GM23338 (cell line): ENCODE results near the gene MBD3L5.
"Not testable (repeated sequence)": the region's sequence is repeated elsewhere in the genome, so short reads cannot be mapped to it uniquely, and the experiment has no call there.

ENCODE experiments used
- CREB1 ChIP-seq: fragments of 250-450 bp; sonication (Bioruptor Pico); IDR thresholded peaks from 2 replicates; pipeline ENCODE4 v1.5.0; 2020; ENCODE audit warnings: low read depth, mild to moderate bottlenecking, moderate library complexity
- EZH2 ChIP-seq: fragments of 200-600 bp; sonication (generic); IDR thresholded peaks from one replicate; pipeline ENCODE4 v1.8.0; 2017; ENCODE audit warnings: antibody characterized with exemption, mild to moderate bottlenecking, low read depth; ENCODE audit not compliant: unreplicated experiment
- EZH2phosphoT487 ChIP-seq: fragments of 200-600 bp; sonication (generic); IDR thresholded peaks from one replicate; pipeline ENCODE4 v1.8.1; 2018; ENCODE audit warnings: antibody characterized with exemption; ENCODE audit not compliant: unreplicated experiment
- JUNB ChIP-seq: IDR thresholded peaks from one replicate; pipeline ENCODE4 v1.6.1; 2016; ENCODE audit warnings: antibody characterized with exemption; ENCODE audit not compliant: unreplicated experiment
- POLR2AphosphoS5 ChIP-seq: IDR thresholded peaks from 2 replicates; pipeline ENCODE4 v1.6.1; 2016; ENCODE audit warnings: antibody characterized with exemption, low read depth
- TF ChIP-seq, protein P1 (sequence below), 2 experiments: fragments of 200-600 bp in 1 of 2; sonication (generic) in 1 of 2; conservative IDR thresholded peaks; 2 replicates each; pipeline versions ENCODE4 v1.5.1 to v1.6.1; 2016 to 2017; ENCODE audit warnings: antibody characterized with exemption in 2 of 2, low read depth in 2 of 2, mild to moderate bottlenecking in 2 of 2, moderate library complexity in 1 of 2
- TF ChIP-seq, protein P2 (sequence below): IDR thresholded peaks from one replicate; pipeline ENCODE4 v1.6.1; 2018; ENCODE audit warnings: antibody characterized with exemption; ENCODE audit not compliant: unreplicated experiment

DNA sequence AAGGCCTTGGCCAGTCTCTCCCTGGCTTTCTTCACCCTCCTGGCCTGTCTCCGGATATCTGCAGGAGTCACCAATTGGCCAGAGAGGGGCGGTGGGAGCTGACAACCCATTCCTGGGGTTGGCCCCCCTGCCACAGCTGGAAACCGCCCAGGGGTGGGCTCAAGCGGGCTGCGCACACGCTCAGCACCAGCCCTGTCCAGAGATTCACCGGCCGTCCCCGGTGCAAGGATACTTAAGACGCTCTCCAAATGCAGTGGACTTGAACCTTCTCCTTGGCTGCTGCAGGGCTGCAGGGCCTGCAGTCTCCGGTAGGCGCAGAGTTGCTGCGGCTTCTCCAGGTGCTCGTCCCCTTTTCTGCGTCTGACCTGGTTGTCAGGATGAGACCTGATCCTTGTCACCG is 26.0 kb downstream of the MBD3L5 start:
- TF ChIP-seq, protein P1, sequence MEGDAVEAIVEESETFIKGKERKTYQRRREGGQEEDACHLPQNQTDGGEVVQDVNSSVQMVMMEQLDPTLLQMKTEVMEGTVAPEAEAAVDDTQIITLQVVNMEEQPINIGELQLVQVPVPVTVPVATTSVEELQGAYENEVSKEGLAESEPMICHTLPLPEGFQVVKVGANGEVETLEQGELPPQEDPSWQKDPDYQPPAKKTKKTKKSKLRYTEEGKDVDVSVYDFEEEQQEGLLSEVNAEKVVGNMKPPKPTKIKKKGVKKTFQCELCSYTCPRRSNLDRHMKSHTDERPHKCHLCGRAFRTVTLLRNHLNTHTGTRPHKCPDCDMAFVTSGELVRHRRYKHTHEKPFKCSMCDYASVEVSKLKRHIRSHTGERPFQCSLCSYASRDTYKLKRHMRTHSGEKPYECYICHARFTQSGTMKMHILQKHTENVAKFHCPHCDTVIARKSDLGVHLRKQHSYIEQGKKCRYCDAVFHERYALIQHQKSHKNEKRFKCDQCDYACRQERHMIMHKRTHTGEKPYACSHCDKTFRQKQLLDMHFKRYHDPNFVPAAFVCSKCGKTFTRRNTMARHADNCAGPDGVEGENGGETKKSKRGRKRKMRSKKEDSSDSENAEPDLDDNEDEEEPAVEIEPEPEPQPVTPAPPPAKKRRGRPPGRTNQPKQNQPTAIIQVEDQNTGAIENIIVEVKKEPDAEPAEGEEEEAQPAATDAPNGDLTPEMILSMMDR (conservative IDR thresholded peaks at IDR 0.05; ENCODE audit: low read depth in 2 of 2), result not testable (repeated sequence)
- TF ChIP-seq, protein P2, sequence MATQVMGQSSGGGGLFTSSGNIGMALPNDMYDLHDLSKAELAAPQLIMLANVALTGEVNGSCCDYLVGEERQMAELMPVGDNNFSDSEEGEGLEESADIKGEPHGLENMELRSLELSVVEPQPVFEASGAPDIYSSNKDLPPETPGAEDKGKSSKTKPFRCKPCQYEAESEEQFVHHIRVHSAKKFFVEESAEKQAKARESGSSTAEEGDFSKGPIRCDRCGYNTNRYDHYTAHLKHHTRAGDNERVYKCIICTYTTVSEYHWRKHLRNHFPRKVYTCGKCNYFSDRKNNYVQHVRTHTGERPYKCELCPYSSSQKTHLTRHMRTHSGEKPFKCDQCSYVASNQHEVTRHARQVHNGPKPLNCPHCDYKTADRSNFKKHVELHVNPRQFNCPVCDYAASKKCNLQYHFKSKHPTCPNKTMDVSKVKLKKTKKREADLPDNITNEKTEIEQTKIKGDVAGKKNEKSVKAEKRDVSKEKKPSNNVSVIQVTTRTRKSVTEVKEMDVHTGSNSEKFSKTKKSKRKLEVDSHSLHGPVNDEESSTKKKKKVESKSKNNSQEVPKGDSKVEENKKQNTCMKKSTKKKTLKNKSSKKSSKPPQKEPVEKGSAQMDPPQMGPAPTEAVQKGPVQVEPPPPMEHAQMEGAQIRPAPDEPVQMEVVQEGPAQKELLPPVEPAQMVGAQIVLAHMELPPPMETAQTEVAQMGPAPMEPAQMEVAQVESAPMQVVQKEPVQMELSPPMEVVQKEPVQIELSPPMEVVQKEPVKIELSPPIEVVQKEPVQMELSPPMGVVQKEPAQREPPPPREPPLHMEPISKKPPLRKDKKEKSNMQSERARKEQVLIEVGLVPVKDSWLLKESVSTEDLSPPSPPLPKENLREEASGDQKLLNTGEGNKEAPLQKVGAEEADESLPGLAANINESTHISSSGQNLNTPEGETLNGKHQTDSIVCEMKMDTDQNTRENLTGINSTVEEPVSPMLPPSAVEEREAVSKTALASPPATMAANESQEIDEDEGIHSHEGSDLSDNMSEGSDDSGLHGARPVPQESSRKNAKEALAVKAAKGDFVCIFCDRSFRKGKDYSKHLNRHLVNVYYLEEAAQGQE, result not testable (repeated sequence)
- not testable (repeated sequence) for TF ChIP-seq POLR2AphosphoS5; EZH2; EZH2phosphoT487; JUNB; CREB1 (CRISPR knock-in tag)
